Measurements from ENCODE around the gene CHAD. TPM values are rescaled to one million over a fixed set of nuclear protein-coding genes. Genes with fewer than 3 reads are reported as not detected.

CHAD gene
- total and polyA plus RNA-seq, 2 of the 13 experiments (the other 11 are each of a cell fraction or from before 2014, with no cell fraction given), result 1.4 TPM; not detected in 1

DNA sequence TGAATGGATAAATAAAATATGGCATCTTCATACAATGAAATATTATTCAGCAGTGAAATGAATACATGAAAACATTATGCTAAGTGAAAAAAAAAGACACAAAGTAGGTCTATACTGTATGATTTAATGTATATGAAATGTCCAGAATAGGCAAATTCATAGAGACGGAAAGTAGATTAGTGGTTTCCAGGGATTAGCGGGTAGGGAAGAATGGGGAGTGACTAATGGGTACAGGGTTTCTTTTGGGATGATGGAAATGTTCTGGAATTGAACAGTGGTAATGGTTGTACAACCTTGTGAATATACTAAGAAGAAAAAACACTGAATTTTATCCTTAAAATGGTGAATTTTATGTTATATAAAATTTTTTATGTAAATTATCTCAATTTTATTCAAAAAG lies 31.0 kb upstream of the CHAD start (continued):
- TF ChIP-seq ZSCAN12 (CRISPR knock-in tag; IDR thresholded peaks at IDR 0.05), result no peak
- no peak for TF ChIP-seq GABPB1 (CRISPR knock-in tag; IDR thresholded peaks at IDR 0.05)
- no peak for TF ChIP-seq NR2F2 (IDR thresholded peaks at IDR 0.05; ENCODE audit: borderline replicate concordance, low read depth)
- no peak for TF ChIP-seq ZC3H13 (CRISPR knock-in tag; IDR thresholded peaks at IDR 0.05)

- Histone ChIP-seq H3K79me2 (ENCODE audit: insufficient read depth, low read length) (no peaks in the 10 kb centered on the region), H3K4me3 (replicated peaks in 1 of 3; ENCODE audit: insufficient read depth in 1 of 3, low read depth in 2 of 3, low read length in 3 of 3) (no peak overlapping the region), H3K4me2 (ENCODE audit: low read depth, low read length) (no peak overlapping the region), H3K9me3 (ENCODE audit: low read length) (no peaks in the 10 kb centered on the region), H4K20me1 (ENCODE audit: insufficient read depth, low read length) (no peaks in the 10 kb centered on the region), H3K27me3 (ENCODE audit: control insufficient read depth in 1 of 2, insufficient read depth in 2 of 2, low read length in 2 of 2) (no peaks in the 10 kb centered on the region; a peak in 4 of 5 replicates), H3K27ac (ENCODE audit: extremely low read length, insufficient read depth, low read length) (no peak overlapping the region), H3K4me1 (ENCODE audit: insufficient read depth, low read length) (peaks cover 24% of the 10 kb centered on the region), H2AFZ (ENCODE audit: low read length) (no peak overlapping the region), H3K36me3 (replicated peaks in 1 of 2; ENCODE audit: control insufficient read depth in 1 of 2, insufficient read depth in 2 of 2, low read length in 2 of 2) (no peaks in the 10 kb centered on the region), H3K9ac (ENCODE audit: insufficient read depth, low read depth, low read length) (no peak overlapping the region)
- CTCF ChIA-PET (ENCODE audit: low intra/inter-chr PET ratio, low total read pairs), result no interaction called here
- in situ Hi-C loops (cut with HindIII; ENCODE audit: extremely low pct_ligation_motif_present, low pct_unique_long_range_greater_than_20kb) (no loop called here), intact Hi-C loops (cut with micrococcal nuclease; ENCODE audit: unreplicated experiment) (no loop called here)
- FAIRE-seq (no peak), ATAC-seq (no peak), DNase-seq (ENCODE audit: low spot score) (no peak)
- POLR2A ChIA-PET, result no interaction called here
- BruUV-seq (replicated peaks), result no TSS peak
- no peak for TF ChIP-seq FOXM1 (CRISPR knock-in tag; IDR thresholded peaks at IDR 0.05)
- TF ChIP-seq ERF (CRISPR knock-in tag; IDR thresholded peaks at IDR 0.05), result no peak
- TF ChIP-seq ZMYM3 (CRISPR knock-in tag; IDR thresholded peaks at IDR 0.05), result no peak
- TF ChIP-seq ZNF382 (CRISPR knock-in tag; IDR thresholded peaks at IDR 0.05; ENCODE audit: borderline replicate concordance), result no peak
- no peak for TF ChIP-seq GZF1 (CRISPR knock-in tag; IDR thresholded peaks at IDR 0.05)
- no peak for TF ChIP-seq MTA1 (CRISPR knock-in tag; IDR thresholded peaks at IDR 0.05; ENCODE audit: borderline replicate concordance)
- no peak for TF ChIP-seq HOXA5 (CRISPR knock-in tag; IDR thresholded peaks at IDR 0.05)
- TF ChIP-seq ZNF33B (CRISPR knock-in tag; IDR thresholded peaks at IDR 0.05), result no peak
- TF ChIP-seq ZSCAN25 (CRISPR knock-in tag; IDR thresholded peaks at IDR 0.05), result no peak
These were observed 30.6 kb upstream of the CHAD start for GRCh38 chr17:50499270-50499669.
